GM19035 (cell line): Measurements from ENCODE around the gene CAVIN4.
A peak's percentile ranks its signal among the peaks of the same experiment; 100 is the strongest.

Experiments
- ATAC-seq: cut with Tn5 transposase; IDR thresholded peaks from one replicate; pipeline ENCODE4 v1.9.1; 2021; ENCODE audit not compliant: unreplicated experiment

The CAVIN4 gene, protein sequence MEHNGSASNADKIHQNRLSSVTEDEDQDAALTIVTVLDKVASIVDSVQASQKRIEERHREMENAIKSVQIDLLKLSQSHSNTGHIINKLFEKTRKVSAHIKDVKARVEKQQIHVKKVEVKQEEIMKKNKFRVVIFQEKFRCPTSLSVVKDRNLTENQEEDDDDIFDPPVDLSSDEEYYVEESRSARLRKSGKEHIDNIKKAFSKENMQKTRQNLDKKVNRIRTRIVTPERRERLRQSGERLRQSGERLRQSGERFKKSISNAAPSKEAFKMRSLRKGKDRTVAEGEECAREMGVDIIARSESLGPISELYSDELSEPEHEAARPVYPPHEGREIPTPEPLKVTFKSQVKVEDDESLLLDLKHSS

DNA sequence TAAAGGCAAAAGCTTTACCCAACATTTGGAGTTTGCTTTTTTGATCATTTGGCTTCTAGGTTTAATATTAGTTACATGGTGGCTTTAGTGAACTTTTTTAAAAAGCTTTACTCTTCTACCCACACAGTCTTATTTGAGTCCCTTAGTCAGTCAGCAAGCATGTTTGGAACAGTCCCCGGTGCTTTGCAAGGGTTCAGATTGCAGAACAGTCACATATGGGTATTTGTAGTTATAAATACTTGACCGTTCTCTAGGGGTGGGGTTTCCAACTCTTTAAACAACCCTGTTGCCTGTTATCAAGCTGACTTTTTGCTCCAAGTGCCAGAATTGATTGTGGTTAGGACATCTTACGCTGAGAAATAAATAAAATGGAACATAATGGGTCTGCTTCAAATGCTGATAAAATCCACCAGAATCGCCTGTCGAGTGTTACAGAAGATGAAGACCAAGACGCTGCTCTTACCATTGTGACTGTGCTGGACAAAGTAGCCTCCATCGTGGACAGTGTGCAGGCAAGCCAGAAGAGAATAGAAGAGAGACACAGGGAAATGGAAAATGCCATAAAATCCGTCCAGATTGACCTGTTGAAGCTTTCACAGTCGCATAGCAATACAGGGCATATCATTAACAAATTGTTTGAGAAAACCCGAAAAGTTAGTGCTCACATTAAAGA lies at the start of gene CAVIN4:
Gene CAVIN4 (plus strand): TSS at position 304 of the 673 bp plus-strand sequence. CDS start 65 bp downstream, at position 369.
- ATAC-seq: no peak

DNA sequence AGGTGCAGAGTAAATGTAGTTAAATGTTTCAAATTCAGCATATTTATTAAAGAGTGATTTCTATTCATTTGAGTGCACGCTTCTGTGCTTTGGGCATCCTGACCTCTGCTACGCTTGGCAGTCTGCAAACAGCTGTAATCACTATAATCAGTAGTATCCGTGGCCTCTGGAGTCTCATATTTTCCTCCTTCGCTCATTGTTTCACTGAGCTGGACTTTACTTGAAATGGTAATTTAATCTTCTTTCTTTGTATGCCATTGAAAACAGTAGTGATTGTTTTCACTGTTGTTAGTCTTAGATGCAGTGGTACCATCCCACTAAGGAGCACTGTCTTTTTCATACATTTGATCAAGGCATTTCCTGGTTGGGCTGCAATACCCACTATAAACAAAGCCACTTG lies 43.5 kb upstream of the CAVIN4 start:
- no peak for ATAC-seq

DNA sequence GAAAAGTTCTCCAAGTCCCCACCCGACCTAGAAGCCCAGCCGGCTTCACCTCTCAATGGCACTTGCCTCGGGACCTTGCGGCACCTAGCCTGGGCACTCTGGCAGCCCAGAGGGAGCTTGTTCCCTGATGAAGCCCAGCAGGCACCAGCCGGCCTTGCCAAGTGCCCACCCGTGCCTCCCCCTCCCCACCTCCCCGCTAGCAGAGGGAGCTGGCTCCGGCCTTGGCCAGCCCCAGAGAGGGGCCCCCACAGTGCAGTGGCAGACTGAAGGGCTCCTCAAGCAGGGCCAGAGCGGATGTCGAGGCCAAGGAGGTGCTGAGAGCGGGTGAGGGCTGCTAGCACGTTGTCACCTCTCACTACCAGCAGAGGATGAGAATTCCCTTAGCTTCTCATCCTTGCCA lies 37.6 kb upstream of the CAVIN4 start:
- ATAC-seq: no peak

DNA sequence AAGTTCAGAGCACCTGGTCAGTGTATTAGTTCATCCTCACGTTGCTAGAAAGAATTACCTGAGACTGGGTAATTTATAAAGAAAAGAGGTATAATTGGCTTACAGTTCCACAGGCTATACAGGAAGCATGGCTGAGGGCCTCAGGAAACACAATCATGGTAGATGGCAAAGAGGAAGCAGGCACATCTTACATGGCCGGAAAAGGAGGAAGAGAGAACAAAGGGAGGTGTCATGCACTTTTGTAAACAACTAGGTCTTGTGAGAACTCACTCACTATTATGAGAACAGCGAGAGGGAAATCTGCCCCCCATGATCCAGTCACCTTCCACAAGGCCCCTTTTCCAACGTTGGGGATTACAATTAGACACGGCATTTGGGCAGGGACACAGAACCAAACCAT lies 28.8 kb upstream of the CAVIN4 start:
- ATAC-seq: no peak

DNA sequence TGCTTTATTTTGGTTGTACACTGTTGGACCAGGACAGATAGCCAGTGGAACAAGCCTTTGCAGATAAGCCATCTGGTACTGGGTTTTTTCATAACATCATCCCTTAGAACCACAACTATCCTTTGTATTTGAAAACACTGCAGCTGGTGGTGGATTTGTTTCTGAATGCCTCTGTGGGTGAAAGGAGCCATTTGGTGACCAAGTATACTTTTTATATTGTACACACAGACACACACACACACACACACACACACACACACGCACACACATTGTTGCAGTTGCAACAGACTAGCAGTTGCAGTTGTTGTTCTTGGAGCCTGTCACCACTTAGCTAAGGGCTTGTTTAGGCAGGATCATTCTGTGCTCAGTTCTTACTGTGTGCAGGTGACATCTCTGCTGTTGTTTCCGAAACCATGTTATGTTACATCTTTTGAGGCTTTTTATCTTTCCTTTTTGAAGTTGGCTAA lies 22.9 kb upstream of the CAVIN4 start:
- ATAC-seq: peak; percentile 68

DNA sequence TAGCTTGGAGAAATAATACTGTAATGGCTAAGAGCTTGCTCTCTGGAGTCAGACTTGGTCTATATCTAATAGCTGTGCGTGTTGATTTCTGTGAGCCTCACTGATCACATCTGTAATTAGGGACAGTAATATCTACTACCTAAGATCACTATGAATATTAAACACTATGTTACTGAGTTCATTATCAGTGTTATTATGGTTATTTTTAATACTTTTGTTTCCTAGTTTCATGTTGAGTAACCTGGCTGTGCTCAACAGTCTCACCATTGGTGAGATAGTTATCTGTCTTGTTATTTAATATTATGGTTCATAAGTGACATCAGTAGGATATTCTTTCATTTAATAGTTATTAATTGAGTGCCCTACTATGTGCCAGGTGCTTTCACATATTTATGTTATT lies 22.4 kb upstream of the CAVIN4 start:
- ATAC-seq: peak; percentile 81

DNA sequence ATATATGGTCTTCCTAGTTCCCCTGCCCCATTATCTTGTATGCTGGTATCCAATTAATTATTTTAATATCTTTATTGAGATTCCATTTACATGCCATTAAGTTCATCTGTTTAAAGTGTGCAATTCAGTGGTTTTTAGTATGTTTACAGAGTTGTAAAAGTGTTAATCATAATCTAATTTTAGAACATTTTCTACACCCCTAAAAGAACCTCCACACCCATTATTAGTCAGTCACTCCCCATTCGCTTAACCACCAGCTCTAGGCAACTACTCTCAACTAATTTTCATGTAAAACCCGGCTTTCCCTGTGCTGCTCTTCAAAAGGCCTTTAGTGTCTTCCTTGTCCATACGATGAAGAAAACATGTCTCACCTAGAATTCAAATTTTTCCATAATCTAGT lies 20.8 kb upstream of the CAVIN4 start:
- no peak for ATAC-seq

DNA sequence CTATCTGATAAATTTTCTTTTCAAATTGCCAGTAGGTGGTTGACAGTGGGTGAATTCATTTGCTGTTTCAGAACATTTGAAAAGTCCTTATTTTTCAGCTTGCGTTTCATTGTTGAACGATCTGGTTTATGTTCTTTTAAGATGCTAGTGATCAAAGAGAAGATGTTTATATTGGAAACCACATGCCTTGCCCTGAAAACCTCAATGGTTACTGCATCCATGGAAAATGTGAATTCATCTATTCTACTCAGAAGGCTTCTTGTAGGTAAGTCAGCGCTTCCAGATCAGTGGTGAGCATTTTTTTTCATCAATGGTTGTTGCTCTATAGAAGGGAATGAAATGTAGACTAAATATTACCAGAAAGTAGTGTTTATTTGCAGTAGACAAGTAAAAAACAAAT lies 16.6 kb upstream of the CAVIN4 start:
- no peak for ATAC-seq

DNA sequence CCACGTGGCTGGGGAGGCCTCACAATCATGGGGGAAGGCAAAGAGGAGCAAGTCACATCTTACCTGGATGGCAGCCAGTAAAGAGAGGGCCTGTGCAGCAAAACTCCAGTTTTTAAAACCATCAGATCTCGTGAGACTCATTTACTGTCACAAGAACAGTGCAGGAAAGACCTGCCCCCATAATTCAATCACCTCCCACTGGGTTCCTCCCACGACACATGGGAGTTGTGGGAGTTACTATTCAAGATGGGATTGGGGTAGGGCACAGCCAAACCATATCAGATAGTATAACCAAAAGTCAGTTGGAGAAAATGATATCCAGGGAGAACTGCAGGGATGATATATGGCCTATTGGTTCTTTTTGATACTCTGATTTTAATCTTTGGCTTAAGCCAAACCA lies 10.0 kb upstream of the CAVIN4 start:
- ATAC-seq: no peak

DNA sequence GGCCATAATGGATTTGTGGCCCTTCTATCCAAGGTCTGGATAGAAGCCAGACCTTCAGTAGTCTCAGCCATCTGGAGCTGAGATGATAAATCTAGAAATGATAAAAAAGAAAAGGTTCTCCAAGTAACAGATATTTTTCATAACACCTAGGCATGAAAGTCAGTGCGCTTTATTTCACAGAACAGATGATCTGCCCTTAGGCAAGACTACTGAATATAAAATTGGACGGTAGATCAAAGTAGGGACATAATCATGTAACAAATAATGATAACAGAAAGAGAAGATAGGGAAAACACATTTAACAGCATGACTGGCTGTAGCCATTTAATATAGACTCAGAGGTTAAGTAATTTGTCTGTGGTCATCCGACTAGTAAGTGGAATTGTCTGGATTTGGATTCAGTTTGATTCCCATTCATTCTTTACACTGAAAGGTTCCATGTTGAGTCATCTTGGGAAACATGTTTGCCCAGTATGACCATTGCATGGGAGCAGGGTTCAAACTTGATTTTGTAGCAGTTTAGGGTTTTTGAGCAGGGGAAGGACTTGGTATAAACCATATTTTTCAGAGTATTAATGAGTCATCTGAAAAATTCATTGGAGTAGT lies 4.1 kb upstream of the CAVIN4 start:
- no peak for ATAC-seq

DNA sequence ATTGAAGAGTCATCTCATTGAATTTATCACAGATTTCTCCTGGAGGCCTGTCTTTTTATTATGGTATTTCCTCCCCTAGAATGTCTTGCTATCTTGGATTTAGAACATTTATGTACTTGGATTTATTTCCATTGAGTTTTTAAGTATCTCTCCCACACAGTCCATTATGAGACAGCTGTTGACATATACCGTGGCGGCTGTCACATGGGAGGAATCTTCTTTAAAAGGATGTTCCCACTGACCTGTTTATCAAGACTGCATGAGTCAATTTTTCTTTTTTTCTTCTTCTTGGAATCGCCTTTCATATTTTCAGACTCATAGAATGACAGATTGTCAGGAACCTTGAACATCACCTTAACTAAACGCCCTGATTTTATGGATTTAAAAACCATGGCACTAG lies 2.9 kb upstream of the CAVIN4 start:
- no peak for ATAC-seq

DNA sequence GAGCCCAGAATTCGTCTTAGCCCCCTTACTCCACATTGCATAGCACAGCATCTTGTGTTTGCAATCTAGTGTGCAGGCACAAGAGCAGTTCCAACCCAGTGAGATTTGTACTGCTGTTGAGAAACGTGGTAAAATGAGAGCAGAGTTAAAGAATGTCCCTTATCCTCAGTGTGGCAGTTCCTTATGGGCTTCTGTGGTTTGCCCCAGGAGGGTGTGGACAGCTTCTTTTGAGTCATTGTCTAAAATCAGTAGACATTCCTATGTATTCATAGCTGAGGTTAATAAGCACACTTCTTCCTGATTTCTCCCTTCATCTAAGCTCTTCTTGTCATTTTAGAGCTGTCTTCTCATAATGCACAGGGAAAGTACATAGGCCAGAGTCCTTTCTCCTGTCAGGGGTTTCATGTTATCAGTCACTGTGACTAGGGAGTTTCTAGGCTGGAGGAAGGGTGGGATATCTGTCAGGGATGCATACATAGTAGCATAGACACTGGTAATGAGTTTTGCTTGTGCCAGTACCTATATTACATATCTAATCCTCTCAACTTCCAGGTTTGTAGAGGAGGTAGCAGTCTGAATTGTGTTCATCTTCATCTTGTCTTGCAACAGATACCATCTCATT lies 2.0 kb upstream of the CAVIN4 start:
- ATAC-seq: no peak

DNA sequence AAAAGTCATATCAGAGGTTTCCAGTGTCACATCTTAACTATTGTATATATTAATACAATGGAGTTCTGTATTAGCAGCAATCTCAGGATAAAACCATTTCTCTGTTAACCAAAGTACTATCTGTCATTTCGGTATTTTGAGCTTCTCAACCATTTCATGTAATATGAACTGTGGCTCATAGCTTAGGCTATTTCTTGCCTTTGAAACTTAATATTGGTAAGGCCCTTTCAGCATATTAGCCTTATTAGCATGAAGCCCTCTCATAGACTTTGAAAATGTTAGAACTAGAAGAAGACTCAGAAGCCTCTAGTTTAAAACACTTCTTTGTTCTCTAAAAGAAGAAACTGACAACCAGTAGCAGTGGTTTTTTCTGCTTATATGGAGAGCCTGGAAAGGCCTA lies 731 bp downstream of the CAVIN4 start:
- ATAC-seq: no peak

DNA sequence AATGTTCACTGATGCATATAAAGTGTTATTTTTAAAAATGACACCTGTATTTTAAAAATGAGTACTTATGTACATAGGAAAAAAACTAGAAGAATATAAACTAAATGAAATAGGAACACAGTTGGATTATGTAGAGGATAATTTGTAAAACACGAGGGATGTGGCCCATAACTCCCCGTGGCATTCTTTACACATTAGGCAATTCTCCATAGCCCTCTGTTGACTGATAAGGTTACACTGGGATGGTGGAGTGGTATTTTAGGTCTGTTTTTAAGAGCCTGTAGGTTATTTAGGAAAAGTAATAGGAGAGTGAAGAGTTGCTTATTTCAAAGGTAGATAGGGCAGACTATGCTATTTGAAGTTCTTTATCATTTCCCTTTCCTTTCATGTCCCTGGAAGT lies 1.8 kb downstream of the CAVIN4 start:
- no peak for ATAC-seq

DNA sequence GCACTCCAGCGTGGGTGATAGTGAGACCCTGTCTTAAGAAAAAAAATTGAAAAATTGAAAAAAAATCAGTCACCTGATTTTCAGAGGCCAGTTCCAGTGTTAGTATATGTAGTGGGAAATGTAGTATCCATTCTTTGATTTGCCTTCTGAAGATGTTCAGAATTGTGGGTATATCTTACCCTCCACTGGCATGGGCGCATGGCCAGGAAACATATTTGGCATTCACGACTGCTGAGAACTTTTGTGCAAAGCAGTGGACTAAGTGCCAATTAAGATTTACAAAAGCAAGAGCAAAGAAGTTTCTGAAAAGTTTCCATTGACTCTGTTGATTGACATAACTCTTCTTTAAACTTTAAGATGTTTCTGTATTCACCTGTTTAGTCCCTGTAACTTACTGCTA lies 2.4 kb downstream of the CAVIN4 start:
- ATAC-seq: no peak

DNA sequence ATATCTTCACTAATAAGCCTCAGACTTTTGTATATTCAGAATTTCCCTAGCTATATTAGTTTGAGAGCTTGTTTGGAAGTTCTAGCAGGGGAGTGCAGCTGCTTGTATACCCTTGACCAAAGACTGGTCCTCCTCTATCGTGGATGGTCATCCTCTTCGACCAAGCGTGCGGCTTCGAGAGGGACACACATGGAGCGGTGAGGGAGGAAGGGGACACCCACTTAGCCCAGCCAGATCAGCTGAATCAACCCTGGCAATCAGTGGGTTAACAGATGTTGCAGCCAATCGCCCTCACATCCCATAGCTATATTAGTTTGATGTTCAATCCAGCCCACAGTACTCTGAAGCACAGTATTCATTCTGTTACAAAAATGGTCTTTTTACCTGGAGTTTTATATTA lies 3.2 kb downstream of the CAVIN4 start:
- no peak for ATAC-seq

DNA sequence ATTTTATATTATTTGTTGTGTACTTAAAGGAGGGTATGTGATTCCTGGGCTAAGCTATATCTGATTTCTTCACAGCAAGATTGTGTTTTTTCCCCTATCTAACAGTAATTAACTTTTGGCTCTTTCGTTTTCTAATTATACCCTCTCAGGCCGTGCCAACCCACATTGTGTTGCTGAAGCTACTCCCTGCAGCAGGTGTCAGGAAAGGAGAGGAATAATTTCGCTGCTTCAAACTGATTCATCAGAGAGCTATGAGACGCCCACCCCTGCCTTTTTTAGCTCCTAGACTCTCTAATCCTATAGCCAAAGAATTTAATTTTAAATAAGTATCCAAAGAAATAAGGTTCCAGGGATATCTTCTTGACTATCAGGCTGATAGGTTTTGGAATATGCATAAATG lies 3.8 kb downstream of the CAVIN4 start:
- ATAC-seq: no peak

DNA sequence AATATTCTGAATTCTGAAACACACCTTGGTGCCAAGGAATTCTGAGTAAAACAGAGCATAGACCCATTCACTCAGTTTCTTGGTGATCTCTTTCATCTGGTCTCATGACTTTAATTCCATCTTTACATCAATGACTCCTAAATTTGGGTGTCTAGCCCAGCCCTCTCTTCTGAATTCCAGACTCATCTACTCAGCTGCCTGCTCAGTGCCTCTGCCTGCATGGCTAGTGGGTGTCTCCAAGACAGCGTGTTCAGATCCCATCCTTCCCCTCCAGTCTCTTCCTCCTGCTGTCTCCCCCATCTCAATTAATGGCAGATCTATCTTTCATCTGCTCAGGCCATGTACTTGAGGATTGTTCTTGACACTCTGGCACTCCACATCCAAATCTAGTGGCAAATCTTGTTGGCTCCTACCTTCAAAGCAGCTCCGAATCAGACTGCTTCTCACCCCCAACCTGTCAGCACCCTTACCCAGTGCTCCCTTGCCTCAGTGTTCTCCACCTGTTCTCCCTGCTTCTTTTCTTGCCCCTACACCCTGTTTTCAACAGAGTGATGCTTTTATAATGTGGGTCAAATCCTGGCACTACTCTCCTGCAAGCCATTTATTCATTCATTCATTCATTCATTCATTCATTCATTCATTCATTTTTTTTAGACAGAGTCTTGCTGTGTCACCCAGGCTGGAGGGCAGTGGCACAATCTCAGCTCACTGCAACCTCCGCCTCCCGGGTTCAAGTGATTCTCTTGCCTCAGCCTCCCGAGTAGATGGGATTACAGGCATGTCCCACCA lies 5.3 kb downstream of the CAVIN4 start:
- no peak for ATAC-seq

DNA sequence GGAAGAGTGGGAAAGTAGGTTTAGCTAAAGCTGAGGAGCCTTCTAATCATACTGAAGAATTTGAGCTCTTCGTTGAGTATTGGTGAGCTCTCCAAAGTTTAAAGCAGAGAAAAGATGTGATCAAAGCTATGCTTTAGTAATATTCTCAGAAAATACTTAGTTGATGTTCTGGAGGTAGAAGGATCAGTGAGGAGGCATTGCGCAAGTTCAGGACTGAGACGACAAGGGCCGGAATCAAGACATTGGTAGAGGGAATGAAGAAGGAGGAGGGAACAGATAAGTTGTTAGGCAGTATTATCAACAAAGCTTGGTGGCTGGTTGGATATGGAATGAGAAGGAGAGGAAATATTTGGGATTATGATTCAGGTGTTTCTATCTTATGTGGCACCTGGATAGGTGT lies 7.1 kb downstream of the CAVIN4 start:
- no peak for ATAC-seq

DNA sequence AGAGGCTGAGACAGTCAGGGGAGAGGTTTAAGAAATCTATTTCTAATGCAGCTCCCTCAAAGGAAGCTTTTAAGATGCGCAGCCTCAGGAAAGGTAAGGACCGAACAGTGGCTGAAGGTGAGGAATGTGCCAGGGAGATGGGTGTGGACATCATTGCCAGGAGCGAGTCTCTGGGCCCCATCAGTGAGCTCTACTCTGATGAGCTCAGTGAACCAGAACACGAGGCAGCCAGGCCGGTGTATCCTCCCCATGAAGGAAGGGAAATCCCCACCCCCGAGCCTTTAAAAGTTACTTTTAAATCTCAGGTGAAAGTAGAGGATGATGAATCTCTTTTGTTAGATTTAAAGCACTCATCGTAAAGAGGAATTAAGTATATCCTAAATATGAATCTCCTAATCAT lies 8.2 kb downstream of the CAVIN4 start:
- peak; percentile 63 for ATAC-seq

DNA sequence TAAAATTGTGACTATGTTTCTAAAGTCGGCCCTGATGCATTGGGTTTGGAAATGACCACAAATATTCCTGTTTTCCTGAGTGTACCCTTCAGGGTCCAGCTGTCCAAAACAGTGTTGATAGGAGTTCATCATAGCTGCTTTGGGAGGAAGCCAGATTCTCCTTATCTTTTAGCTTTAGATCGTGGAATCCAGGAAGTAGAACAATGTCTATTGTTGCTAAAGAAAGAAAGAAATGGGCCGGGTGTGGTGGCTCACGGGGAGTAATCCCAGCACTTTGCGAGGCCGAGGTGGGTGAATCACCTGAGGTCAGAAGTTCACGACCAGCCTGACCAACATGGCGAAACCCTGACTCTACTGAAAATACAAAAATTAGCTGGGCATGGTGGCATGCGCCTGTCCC lies 9.5 kb downstream of the CAVIN4 start:
- ATAC-seq: no peak
